HepG2 (cell line): ENCODE data around the gene TAOK3. TPM values are rescaled to one million over a fixed set of nuclear protein-coding genes. Genes with fewer than 3 reads are reported as not detected.

ENCODE experiments used
- ARID3A ChIP-seq: IDR thresholded peaks from 2 replicates; pipeline ENCODE4 v1.6.1; 2012; ENCODE audit warnings: low read depth, low read length, improper control_type of control experiment
- ATF1 ChIP-seq: IDR thresholded peaks from 2 replicates; pipeline ENCODE4 v1.6.1; 2016; ENCODE audit warnings: mild to moderate bottlenecking, control low read depth
- DMAP1 ChIP-seq: IDR thresholded peaks from 2 replicates; pipeline ENCODE4 v1.6.1; 2016
- FOXK2 ChIP-seq: fragments of 450-650 bp; IDR thresholded peaks from 2 replicates; pipeline ENCODE4 v1.6.1; 2016
- GPN1 ChIP-seq: sonication (generic); formaldehyde crosslinking; IDR thresholded peaks from 2 replicates; pipeline ENCODE4 v1.5.1; 2020; ENCODE audit warnings: missing genetic modification reagents, borderline replicate concordance
- HINFP ChIP-seq: sonication (generic); formaldehyde crosslinking; IDR thresholded peaks from 2 replicates; pipeline ENCODE4 v1.4.0; 2020; ENCODE audit warnings: low read depth, mild to moderate bottlenecking, missing genetic modification reagents
- KDM2A ChIP-seq: sonication (generic); formaldehyde crosslinking; IDR thresholded peaks from 2 replicates; pipeline ENCODE4 v1.4.0; 2020; ENCODE audit warnings: low read depth, missing genetic modification reagents, borderline replicate concordance
- NR2F1 ChIP-seq, 2 experiments: fragments of 450-650 bp in 1 of 2; formaldehyde crosslinking in 1 of 2; IDR thresholded peaks; 2 replicates each; pipeline versions ENCODE4 v1.5.0 to v1.6.1; 2016 to 2020; ENCODE audit warnings: mild to moderate bottlenecking in 1 of 2, missing compliant biosample characterization in 1 of 2, missing genetic modification reagents in 1 of 2, moderate library complexity in 1 of 2
- POLR2G ChIP-seq: fragments of 200-400 bp; formaldehyde crosslinking; IDR thresholded peaks from 2 replicates; pipeline ENCODE4 v1.6.1; 2018; ENCODE audit warnings: mild to moderate bottlenecking, low read depth, low read length, moderate library complexity
- RARG ChIP-seq: sonication (generic); formaldehyde crosslinking; IDR thresholded peaks from 2 replicates; pipeline ENCODE4 v1.4.0; 2020; ENCODE audit warnings: low read depth, mild to moderate bottlenecking, missing genetic modification reagents
- RELA ChIP-seq: sonication (generic); formaldehyde crosslinking; IDR thresholded peaks from 2 replicates; pipeline ENCODE4 v1.4.0; 2020; ENCODE audit warnings: missing genetic modification reagents
- TAF15 ChIP-seq: fragments of 200-400 bp; formaldehyde crosslinking; IDR thresholded peaks from one replicate; pipeline ENCODE4 v1.6.1; 2018; ENCODE audit warnings: mild to moderate bottlenecking, low read depth, low read length; ENCODE audit not compliant: poor library complexity, severe bottlenecking
- TRIM22 ChIP-seq: fragments of 450-650 bp; IDR thresholded peaks from 2 replicates; pipeline ENCODE4 v1.6.1; 2017
- ZBTB44 ChIP-seq: sonication (generic); formaldehyde crosslinking; IDR thresholded peaks from 2 replicates; pipeline ENCODE4 v1.4.0; 2020; ENCODE audit warnings: missing genetic modification reagents
- ZBTB7A ChIP-seq: sonication (generic); formaldehyde crosslinking; IDR thresholded peaks from 2 replicates; pipeline ENCODE4 v1.8.0; 2022; ENCODE audit warnings: mild to moderate bottlenecking, missing genetic modification reagents
- ZNF326 ChIP-seq: sonication (generic); formaldehyde crosslinking; IDR thresholded peaks from 2 replicates; pipeline ENCODE4 v1.4.0; 2020; ENCODE audit warnings: missing genetic modification reagents, borderline replicate concordance
- ZNF549 ChIP-seq: sonication (generic); formaldehyde crosslinking; IDR thresholded peaks from 2 replicates; pipeline ENCODE4 v1.5.0; 2020; ENCODE audit warnings: missing genetic modification reagents
- ZNF629 ChIP-seq: sonication (generic); formaldehyde crosslinking; conservative IDR thresholded peaks from 2 replicates; pipeline ENCODE4 v1.5.0; 2020; ENCODE audit warnings: missing genetic modification reagents
- ZNF687 ChIP-seq: sonication (generic); formaldehyde crosslinking; IDR thresholded peaks from 2 replicates; pipeline ENCODE4 v1.5.1; 2020; ENCODE audit warnings: mild to moderate bottlenecking, missing genetic modification reagents, moderate library complexity
- polyA plus RNA-seq, 8 experiments: library from polyadenylated mRNA; depleted of rRNA in 3 of 8; stranded (reverse) in 7 of 8; unstranded in 1 of 8; fragments of >200 nt; fragmentation: Illumina TruSeq in 4 of 8; extraction: Trizol in 4 of 8; gene quantifications; 2 replicates each; pipeline versions ENCODE4 v1.2.1 to v1.2.3, GENCODE V29; 2011 to 2016; ENCODE audit warnings: low read depth in 4 of 8, missing spikeins in 1 of 8, mixed read lengths in 1 of 8; ENCODE audit not compliant: insufficient read depth in 1 of 8
- total RNA-seq, 5 experiments: library from RNA; depleted of rRNA; stranded (reverse); fragments of >200 nt; fragmentation: Illumina TruSeq; extraction: Trizol; gene quantifications; 2 replicates each; pipeline ENCODE4 v1.2.3, GENCODE V29; 2016; ENCODE audit warnings: low read depth in 1 of 5

The TAOK3 gene
- total and polyA plus RNA-seq, 2 of the 13 experiments (the other 11 are each of a cell fraction or from before 2014, with no cell fraction given): 10.4 to 12.3 TPM

GRCh38 chr12:118135788-118136558 lies 236.7 kb downstream of the TAOK3 start, which contains the start of gene PEBP1 (continued):
- TF ChIP-seq ZNF687 (CRISPR knock-in tag) (peak; percentile 98), ARID3A (no peak), TAF15 (no peak), FOXK2 (no peak), ZNF326 (0 out of 2 replicates have a peak, but pooled peaks have one; percentile 36), RARG (CRISPR knock-in tag) (no peak), NR2F1 (CRISPR knock-in tag; IDR thresholded peaks at IDR 0.05) (0 out of 4 replicates have a peak, but pooled peaks of 1 of the 2 experiments have one; percentile 9), ATF1 (CRISPR knock-in tag) (no peak), RELA (CRISPR knock-in tag) (no peak), TRIM22 (no peak), ZBTB44 (CRISPR knock-in tag) (no peak), ZNF549 (peak; percentile 72; the same call in 1 of the 2 replicates), GPN1 (CRISPR knock-in tag) (no peak; the same call in 1 of the 2 replicates), DMAP1 (CRISPR knock-in tag) (peak; percentile 56; the same call in 1 of the 2 replicates), KDM2A (CRISPR knock-in tag) (peak; percentile 82), ZNF629 (0 out of 2 replicates have a peak, but pooled peaks have one; percentile 46), POLR2G (peak; percentile 96), HINFP (peak; percentile 62; the same call in 1 of the 2 replicates), ZBTB7A (CRISPR knock-in tag) (peak; percentile 84; the same call in 1 of the 2 replicates)
